K562 (cell line): ENCODE results near the gene DCAF4L1. TPM values are rescaled to one million over a fixed set of nuclear protein-coding genes. Genes with fewer than 3 reads are reported as not detected.
A peak's percentile ranks its signal among the peaks of the same experiment; 100 is the strongest.

Experiments
- ARID3A ChIP-seq: IDR thresholded peaks from 2 replicates; pipeline ENCODE4 v1.6.1; 2012; ENCODE audit warnings: low read depth, low read length, improper control_type of control experiment, borderline replicate concordance
- CBX3 ChIP-seq, 2 experiments: IDR thresholded peaks; 1 replicate in 1 of 2; 2 replicates in 1 of 2; pipeline ENCODE4 v1.6.1; 2012; ENCODE audit warnings: inconsistent platforms in 2 of 2, low read length in 2 of 2, borderline replicate concordance in 1 of 2, control low read depth in 1 of 2
- CLOCK ChIP-seq: fragments of 250-450 bp; sonication (Bioruptor Pico); IDR thresholded peaks from 2 replicates; pipeline ENCODE4 v1.4.0; 2020; ENCODE audit warnings: mild to moderate bottlenecking, moderate library complexity, borderline replicate concordance
- ETS1 ChIP-seq: conservative IDR thresholded peaks from 2 replicates; pipeline ENCODE4 v1.6.1; 2011; ENCODE audit warnings: low read depth, mild to moderate bottlenecking, low read length; ENCODE audit not compliant: control insufficient read depth
- ETS2 ChIP-seq: IDR thresholded peaks from 2 replicates; pipeline ENCODE4 v1.6.1; 2016; ENCODE audit warnings: borderline replicate concordance, missing genetic modification characterization, mild to moderate bottlenecking, moderate library complexity, missing compliant biosample characterization; ENCODE audit not compliant: poor library complexity, severe bottlenecking
- FOXO4 ChIP-seq: fragments of 450-650 bp; formaldehyde crosslinking; IDR thresholded peaks from 2 replicates; pipeline ENCODE4 v1.4.0; 2020; ENCODE audit warnings: mild to moderate bottlenecking, moderate library complexity
- GATAD2B ChIP-seq: fragments of 450-650 bp; IDR thresholded peaks from 2 replicates; pipeline ENCODE4 v1.6.1; 2017; ENCODE audit warnings: mild to moderate bottlenecking, borderline replicate concordance
- MBD1 ChIP-seq: fragments of 250-450 bp; sonication (Bioruptor Pico); IDR thresholded peaks from 2 replicates; pipeline ENCODE4 v1.8.0; 2022; ENCODE audit warnings: inconsistent platforms
- PCBP1 ChIP-seq: fragments of 200-400 bp; formaldehyde crosslinking; IDR thresholded peaks from 2 replicates; pipeline ENCODE4 v1.6.1; 2018; ENCODE audit warnings: mild to moderate bottlenecking, low read depth, low read length; ENCODE audit not compliant: poor library complexity, severe bottlenecking
- SAFB2 ChIP-seq: fragments of 200-400 bp; formaldehyde crosslinking; IDR thresholded peaks from 2 replicates; pipeline ENCODE4 v1.6.1; 2018; ENCODE audit warnings: borderline replicate concordance, low read length, low read depth, moderate library complexity; ENCODE audit not compliant: severe bottlenecking
- SMAD4 ChIP-seq: fragments of 250-450 bp; sonication (Bioruptor Pico); conservative IDR thresholded peaks from 2 replicates; pipeline ENCODE4 v1.8.0; 2021; ENCODE audit warnings: inconsistent platforms, mild to moderate bottlenecking, moderate library complexity
- THAP12 ChIP-seq: fragments of 250-450 bp; sonication (Bioruptor Pico); IDR thresholded peaks from 2 replicates; pipeline ENCODE4 v1.9.0; 2021; ENCODE audit warnings: mild to moderate bottlenecking, inconsistent platforms
- ZNF282 ChIP-seq: sonication (generic); formaldehyde crosslinking; IDR thresholded peaks from 2 replicates; pipeline ENCODE4 v1.8.1; 2023; ENCODE audit warnings: missing genetic modification reagents
- polyA plus RNA-seq, 8 experiments: library from polyadenylated mRNA; depleted of rRNA in 4 of 8; stranded (reverse) in 5 of 8; unstranded in 3 of 8; fragments of >200 nt; fragmentation: Nextera tagmentation in 2 of 8; fragmentation: Illumina TruSeq in 1 of 8; extraction: Ambion mirVana in 2 of 8; extraction: Trizol in 1 of 8; gene quantifications; 2 replicates each; pipeline versions ENCODE4 v1.2.1 to v1.2.3, GENCODE V29; 2011 to 2014; ENCODE audit warnings: inconsistent platforms in 1 of 8, missing spikeins in 1 of 8
- total RNA-seq, 7 experiments: library from RNA; depleted of rRNA in 6 of 7; stranded (reverse); fragments of >200 nt in 6 of 7; fragmentation: Illumina TruSeq in 2 of 7; extraction: Trizol in 2 of 7; gene quantifications; 2 replicates each; pipeline versions ENCODE4 v1.2.1 to v1.2.3, GENCODE V29; 2011 to 2021; ENCODE audit warnings: low replicate concordance in 1 of 7

Gene DCAF4L1
- total and polyA plus RNA-seq, 9 of the 15 experiments (the other 6 are each of a cell fraction or from before 2014, with no cell fraction given): 0.17 to 0.64 (median 0.36) TPM

GRCh38 chr4:41934901-41935651 is 46.5 kb upstream of the DCAF4L1 start, which contains the start of gene TMEM33 (continued):
- TF ChIP-seq FOXO4 (CRISPR knock-in tag): no peak
- TF ChIP-seq ARID3A: no peak
- TF ChIP-seq ETS2 (tag): no peak
- TF ChIP-seq SAFB2: no peak
- no peak for TF ChIP-seq GATAD2B
- TF ChIP-seq MBD1 (CRISPR knock-in tag): no peak
- peak; percentile 81 for TF ChIP-seq ETS1
- TF ChIP-seq THAP12 (CRISPR knock-in tag): 0 out of 2 replicates have a peak, but pooled peaks have one; percentile 13
- TF ChIP-seq CBX3 (IDR thresholded peaks at IDR 0.05; ENCODE audit: borderline replicate concordance in 1 of 2, low read length in 2 of 2): no peak
- TF ChIP-seq SMAD4 (CRISPR knock-in tag): 0 out of 2 replicates have a peak, but pooled peaks have one; percentile 27
- peak; percentile 46 for TF ChIP-seq PCBP1
- no peak for TF ChIP-seq ZNF282 (CRISPR knock-in tag)
- no peak for TF ChIP-seq CLOCK
